ENCODE data around the gene CEP70. TPM values are rescaled to one million over a fixed set of nuclear protein-coding genes. Genes with fewer than 3 reads are reported as not detected.

Gene CEP70
- total RNA-seq, 2 experiments from 2014 or later, result 9.8 to 10.5 TPM

DNA sequence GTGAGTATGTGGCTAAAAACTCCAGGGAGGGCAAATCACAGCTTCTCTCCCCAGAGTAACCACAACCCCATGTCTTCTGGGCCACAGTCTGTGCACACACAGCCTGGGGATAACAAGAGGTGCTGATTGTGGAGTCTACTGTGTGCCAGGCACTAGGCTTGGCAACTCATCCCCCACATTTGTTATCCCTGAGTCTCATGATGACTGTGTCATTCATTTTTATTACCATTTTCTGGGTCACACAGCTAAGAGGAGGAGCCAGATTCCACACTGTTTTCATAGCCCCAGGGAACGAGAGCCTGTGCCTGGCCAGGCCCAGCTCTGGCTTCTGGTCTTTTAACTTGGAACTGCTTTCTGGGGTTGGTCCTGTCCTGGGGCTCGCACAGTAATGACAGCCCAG, 125.2 kb downstream of the CEP70 start:
- H3K27me3 Mint-ChIP-seq, result peaks cover 8% of the 10 kb centered on the region
- ATAC-seq, result no peak
- no peaks in the 10 kb centered on the region for H3K36me3 Mint-ChIP-seq

DNA sequence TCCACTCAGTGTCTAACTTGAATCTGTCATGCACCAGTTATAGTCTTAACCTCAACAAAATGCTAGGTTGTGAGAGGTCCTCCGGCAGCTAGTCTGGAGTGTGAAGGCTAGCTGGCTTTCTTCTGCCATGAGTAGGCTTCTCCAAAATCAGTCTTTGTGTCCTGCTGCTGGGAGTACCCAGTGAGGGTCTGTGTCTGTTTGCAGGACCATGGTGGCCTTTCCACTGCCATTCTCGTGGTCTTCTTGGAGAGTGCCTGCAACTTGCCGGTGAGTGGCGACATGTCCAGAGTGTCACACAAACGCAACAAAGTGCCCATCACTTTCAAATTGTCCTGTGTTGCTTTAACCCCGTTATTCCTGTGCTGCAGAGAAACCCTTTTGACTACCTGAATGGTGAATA, 125.6 kb downstream of the CEP70 start:
- no peak overlapping the region for H3K27ac Mint-ChIP-seq
- CTCF ChIA-PET, result interaction anchor here (1.7 kb wide), 1 partner anchor 10 kb away, joined by 4 read pairs; no protein-coding TSS in a partner anchor
- peaks cover 8% of the 10 kb centered on the region for H3K27me3 Mint-ChIP-seq
- no peak overlapping the region for H3K4me3 Mint-ChIP-seq
- H3K4me1 Mint-ChIP-seq, result no peaks in the 10 kb centered on the region
- DNase-seq (no peak), ATAC-seq (no peak)
- no peaks in the 10 kb centered on the region for H3K36me3 Mint-ChIP-seq
- H3K9me3 Mint-ChIP-seq (ENCODE audit: low read depth), result no peaks in the 10 kb centered on the region

More for the DNA sequence above, 125.2 kb downstream of the CEP70 start:
- no peaks in the 10 kb centered on the region for H3K4me1 Mint-ChIP-seq
- no peak overlapping the region for H3K4me3 Mint-ChIP-seq
- CTCF ChIA-PET, result interaction anchor here (1.7 kb wide), 1 partner anchor 10 kb away, joined by 4 read pairs; no protein-coding TSS in a partner anchor
- H3K9me3 Mint-ChIP-seq (ENCODE audit: low read depth), result no peaks in the 10 kb centered on the region
- H3K27ac Mint-ChIP-seq, result no peak overlapping the region
- no peak for DNase-seq

DNA sequence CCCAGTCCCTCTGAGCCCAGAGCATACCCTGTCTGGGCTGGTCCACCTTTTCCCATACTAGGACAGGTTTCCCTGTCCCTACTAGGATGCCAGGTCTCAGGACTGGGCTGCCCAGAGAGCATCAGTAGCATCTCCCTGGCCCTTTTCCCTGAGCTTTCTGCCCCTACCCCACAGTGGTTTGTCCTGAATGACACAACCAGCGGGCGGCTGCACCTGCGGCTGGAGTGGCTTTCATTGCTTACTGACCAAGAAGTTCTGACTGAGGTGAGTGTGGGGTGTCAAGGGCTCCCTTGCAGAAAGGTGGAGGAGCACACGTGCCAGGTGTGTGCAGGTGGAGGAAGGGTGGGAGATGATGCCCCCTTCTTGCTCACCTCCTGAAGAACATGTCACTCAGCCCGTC, 126.1 kb downstream of the CEP70 start:
- CTCF ChIA-PET, result interaction anchor here (1.7 kb wide), 1 partner anchor 11 kb away, joined by 4 read pairs; no protein-coding TSS in a partner anchor
- DNase-seq (no peak), ATAC-seq (no peak)
- H3K9me3 Mint-ChIP-seq (ENCODE audit: low read depth), result no peaks in the 10 kb centered on the region
- H3K27ac Mint-ChIP-seq, result no peak overlapping the region
- H3K27me3 Mint-ChIP-seq, result peaks cover 8% of the 10 kb centered on the region
- no peaks in the 10 kb centered on the region for H3K4me1 Mint-ChIP-seq
- no peak overlapping the region for H3K4me3 Mint-ChIP-seq
- H3K36me3 Mint-ChIP-seq, result no peaks in the 10 kb centered on the region

DNA sequence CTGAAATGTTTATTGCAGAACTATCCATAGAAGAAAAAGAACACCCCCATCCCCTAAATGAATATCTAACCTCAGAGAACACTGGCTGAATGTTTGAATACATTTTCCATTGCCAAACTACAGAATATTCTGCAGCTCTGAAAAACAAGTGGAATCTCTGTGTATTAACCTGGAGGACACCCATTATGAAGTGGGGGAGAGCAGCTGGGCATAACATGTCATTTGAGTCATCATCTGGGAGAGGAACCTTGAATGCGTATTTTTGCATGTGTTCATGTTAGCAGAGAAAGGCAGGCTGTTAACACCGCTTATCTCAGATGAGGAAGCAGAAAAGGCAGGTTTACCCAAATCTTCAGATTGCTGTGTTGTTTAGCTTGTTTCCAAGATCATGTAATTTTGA, 128.1 kb downstream of the CEP70 start:
- DNase-seq (no peak), ATAC-seq (no peak)
- no peak overlapping the region for H3K4me3 Mint-ChIP-seq
- no peaks in the 10 kb centered on the region for H3K9me3 Mint-ChIP-seq (ENCODE audit: low read depth)
- no peak overlapping the region for H3K27ac Mint-ChIP-seq
- H3K4me1 Mint-ChIP-seq, result no peaks in the 10 kb centered on the region
- peaks cover 8% of the 10 kb centered on the region for H3K27me3 Mint-ChIP-seq
- no peaks in the 10 kb centered on the region for H3K36me3 Mint-ChIP-seq
- CTCF ChIA-PET, result no interaction called here

DNA sequence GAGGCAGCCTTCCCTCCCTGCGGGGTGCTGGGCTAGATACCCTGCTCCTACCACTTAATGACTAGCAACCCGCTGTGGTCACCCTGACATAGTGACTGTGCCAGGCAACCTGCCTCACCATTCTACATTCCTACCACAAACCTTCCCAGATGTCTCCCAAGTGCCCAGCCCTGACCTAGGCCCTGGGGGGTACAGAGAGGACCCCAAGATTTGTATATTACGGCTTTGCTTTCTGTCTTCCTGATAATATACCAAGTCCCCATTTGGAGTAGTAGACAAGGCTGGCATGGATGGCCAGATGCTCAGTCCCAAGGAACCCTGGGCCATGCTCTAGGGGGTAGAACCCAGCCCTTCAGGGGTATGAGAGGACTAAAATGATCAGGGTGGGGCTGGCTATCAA, 128.6 kb downstream of the CEP70 start:
- no peak overlapping the region for H3K27ac Mint-ChIP-seq
- DNase-seq, result no peak
- no peaks in the 10 kb centered on the region for H3K9me3 Mint-ChIP-seq (ENCODE audit: low read depth)
- no peaks in the 10 kb centered on the region for H3K36me3 Mint-ChIP-seq
- ATAC-seq, result no peak
- no peaks in the 10 kb centered on the region for H3K4me1 Mint-ChIP-seq
- no peak overlapping the region for H3K4me3 Mint-ChIP-seq
- CTCF ChIA-PET, result no interaction called here
- peaks cover 7% of the 10 kb centered on the region for H3K27me3 Mint-ChIP-seq

DNA sequence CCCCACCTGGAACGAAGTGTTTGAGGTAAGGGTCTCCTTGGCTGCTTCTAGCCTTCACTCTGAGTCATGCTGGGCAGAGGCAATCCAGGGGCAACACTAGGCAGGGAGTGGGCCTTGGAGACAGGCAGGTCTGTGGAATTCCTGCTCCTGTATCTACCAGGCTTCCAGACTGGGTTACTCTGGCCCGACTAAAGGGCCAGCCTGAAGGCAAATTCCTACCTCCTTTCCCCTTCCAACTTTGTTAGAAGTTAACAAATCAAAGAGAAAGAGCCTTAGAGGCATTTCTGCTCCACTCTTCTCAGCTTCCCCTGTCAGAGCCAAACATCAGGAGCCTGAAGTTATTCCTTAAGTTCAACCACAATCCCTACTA, 129.6 kb downstream of the CEP70 start:
- no peak for DNase-seq
- H3K4me1 Mint-ChIP-seq, result no peaks in the 10 kb centered on the region
- no peak overlapping the region for H3K27ac Mint-ChIP-seq
- no peak for ATAC-seq
- H3K36me3 Mint-ChIP-seq, result no peaks in the 10 kb centered on the region
- peaks cover 6% of the 10 kb centered on the region for H3K27me3 Mint-ChIP-seq
- no peaks in the 10 kb centered on the region for H3K9me3 Mint-ChIP-seq (ENCODE audit: low read depth)
- CTCF ChIA-PET, result no interaction called here
- H3K4me3 Mint-ChIP-seq, result no peak overlapping the region

DNA sequence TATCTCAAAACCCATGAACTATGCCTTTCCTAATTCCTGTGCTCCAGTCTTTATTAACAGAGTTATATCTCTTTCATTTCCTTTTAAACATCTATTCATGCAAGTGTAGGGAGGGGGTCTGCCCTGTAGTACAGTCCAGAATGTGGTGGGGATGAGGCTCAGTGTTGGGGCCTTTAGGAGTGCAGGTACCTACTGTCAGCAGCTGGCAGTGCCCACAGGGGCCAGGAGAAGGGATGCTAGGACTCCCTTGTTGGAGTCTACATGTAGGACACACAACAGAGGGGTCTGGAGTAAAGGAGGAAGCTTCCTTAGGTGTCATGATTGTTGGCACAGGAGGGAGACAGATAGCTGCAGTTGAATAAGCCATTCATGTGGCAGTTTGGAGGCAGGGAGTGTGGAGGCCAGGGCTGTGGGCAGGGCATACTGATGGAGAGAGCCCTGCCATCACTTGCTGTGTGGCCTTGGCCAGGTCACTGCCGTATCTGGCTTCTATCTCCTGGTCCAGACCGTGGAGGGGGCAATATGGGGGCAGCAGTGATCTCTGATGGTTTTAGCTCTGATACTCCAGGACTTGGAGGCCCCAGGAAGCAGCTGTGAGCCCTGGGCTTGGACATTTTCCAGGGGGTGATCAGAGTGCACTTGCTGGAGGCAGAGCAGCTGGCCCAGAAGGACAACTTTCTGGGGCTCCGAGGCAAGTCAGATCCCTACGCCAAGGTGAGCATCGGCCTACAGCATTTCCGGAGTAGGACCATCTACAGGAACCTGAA, 130.2 kb downstream of the CEP70 start:
- ATAC-seq (no peak), DNase-seq (no peak)
- Mint-ChIP-seq H3K27me3 (peaks cover 6% of the 10 kb centered on the region), H3K4me3 (no peak overlapping the region), H3K27ac (no peak overlapping the region), H3K36me3 (no peaks in the 10 kb centered on the region), H3K4me1 (no peaks in the 10 kb centered on the region), H3K9me3 (ENCODE audit: low read depth) (no peaks in the 10 kb centered on the region)
- CTCF ChIA-PET, result interaction anchor here (1.0 kb wide), 1 partner anchor 11 kb away, joined by 3 read pairs; no protein-coding TSS in a partner anchor

DNA sequence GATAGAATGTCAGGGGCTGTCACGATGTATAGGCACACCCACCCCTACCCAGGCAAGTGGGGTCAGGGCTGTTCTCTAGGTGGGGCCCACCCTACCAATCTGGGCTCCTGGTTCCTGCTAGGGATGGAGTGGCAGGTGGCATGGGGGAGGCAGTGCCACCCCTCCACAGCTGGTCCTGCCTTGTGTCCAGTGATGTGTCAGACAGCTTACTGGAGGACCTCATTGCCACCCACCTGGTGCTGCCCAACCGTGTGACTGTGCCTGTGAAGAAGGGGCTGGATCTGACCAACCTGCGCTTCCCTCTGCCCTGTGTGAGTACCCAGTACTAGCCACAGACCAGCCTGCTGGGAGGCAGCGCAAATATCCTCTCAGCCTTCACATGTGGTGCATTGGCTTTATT, 132.2 kb downstream of the CEP70 start:
- Mint-ChIP-seq H3K4me1 (no peaks in the 10 kb centered on the region), H3K27me3 (peaks cover 3% of the 10 kb centered on the region), H3K27ac (no peak overlapping the region), H3K36me3 (no peaks in the 10 kb centered on the region), H3K9me3 (ENCODE audit: low read depth) (no peaks in the 10 kb centered on the region), H3K4me3 (no peak overlapping the region)
- no peak for ATAC-seq
- peak; percentile 29 for DNase-seq
- CTCF ChIA-PET, result no interaction called here

DNA sequence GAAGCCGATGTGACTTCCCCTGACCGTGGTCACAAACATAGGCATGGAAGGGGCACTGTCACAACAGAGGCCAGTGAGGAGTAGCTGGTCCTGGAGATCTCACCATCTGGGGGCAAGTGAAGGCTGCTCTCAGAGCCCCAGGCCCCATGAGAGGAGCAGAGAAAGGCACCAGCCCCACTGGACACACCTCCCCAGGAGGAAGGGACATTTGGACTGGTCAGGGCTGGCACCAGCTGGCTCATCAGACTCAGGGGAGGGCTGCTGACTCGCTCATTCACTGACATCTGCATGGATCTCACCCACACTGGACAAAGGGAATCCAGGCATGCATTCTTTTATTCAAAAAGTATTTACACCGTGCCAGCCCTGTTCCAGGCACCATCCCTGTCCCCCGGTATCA, 132.8 kb downstream of the CEP70 start:
- no peak overlapping the region for H3K4me3 Mint-ChIP-seq
- H3K27ac Mint-ChIP-seq, result no peak overlapping the region
- H3K4me1 Mint-ChIP-seq, result peaks cover 2% of the 10 kb centered on the region
- DNase-seq, result peak; percentile 25
- H3K27me3 Mint-ChIP-seq, result peaks cover 3% of the 10 kb centered on the region
- no peaks in the 10 kb centered on the region for H3K36me3 Mint-ChIP-seq
- CTCF ChIA-PET, result interaction anchor here (1.8 kb wide), 1 partner anchor 44 kb away, joined by 5 read pairs; no protein-coding TSS in a partner anchor
- no peak for ATAC-seq
- H3K9me3 Mint-ChIP-seq (ENCODE audit: low read depth), result no peaks in the 10 kb centered on the region

DNA sequence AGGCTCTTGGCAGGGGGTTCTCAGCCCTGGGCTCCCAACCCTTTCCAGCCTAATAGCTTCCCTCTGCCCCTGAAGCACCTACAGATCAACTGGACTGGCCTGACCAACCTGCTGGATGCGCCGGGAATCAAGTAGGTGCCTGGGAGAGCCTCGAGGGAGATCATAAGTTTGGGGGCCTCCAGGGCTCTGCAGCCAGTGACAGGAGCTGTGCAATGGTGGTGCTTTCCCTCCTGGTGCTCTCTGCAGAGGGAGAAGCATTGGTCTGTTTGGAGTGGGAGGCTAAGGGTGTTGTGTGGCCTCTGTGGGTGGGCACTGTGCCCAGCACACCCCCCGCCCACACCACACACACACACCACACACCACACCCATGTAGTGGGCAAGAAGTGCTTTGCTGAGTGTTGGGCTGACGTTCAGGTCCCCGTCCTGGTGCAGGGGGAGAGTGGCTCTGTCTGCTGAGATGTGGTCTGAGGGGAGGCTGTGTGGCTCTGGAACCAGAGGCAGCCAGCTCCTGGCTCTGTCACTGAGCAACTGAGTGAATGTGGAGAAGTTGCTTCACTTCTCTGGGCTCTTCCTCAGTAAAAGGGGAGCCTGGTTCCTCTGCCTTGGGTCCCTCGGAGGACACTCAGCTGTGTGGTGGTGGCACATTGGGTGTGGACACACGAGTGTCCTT, 133.4 kb downstream of the CEP70 start:
- no peak overlapping the region for H3K4me3 Mint-ChIP-seq
- H3K27ac Mint-ChIP-seq, result no peak overlapping the region
- CTCF ChIA-PET, result interaction anchor here (1.4 to 1.8 kb wide), 2 partner anchors 42 to 43 kb away, joined by 3 to 5 read pairs; no protein-coding TSS in a partner anchor
- no peaks in the 10 kb centered on the region for H3K9me3 Mint-ChIP-seq (ENCODE audit: low read depth)
- H3K36me3 Mint-ChIP-seq, result no peaks in the 10 kb centered on the region
- ATAC-seq, result no peak
- H3K4me1 Mint-ChIP-seq, result peaks cover 8% of the 10 kb centered on the region
- H3K27me3 Mint-ChIP-seq, result no peaks in the 10 kb centered on the region
- DNase-seq, result peak; percentile 30

DNA sequence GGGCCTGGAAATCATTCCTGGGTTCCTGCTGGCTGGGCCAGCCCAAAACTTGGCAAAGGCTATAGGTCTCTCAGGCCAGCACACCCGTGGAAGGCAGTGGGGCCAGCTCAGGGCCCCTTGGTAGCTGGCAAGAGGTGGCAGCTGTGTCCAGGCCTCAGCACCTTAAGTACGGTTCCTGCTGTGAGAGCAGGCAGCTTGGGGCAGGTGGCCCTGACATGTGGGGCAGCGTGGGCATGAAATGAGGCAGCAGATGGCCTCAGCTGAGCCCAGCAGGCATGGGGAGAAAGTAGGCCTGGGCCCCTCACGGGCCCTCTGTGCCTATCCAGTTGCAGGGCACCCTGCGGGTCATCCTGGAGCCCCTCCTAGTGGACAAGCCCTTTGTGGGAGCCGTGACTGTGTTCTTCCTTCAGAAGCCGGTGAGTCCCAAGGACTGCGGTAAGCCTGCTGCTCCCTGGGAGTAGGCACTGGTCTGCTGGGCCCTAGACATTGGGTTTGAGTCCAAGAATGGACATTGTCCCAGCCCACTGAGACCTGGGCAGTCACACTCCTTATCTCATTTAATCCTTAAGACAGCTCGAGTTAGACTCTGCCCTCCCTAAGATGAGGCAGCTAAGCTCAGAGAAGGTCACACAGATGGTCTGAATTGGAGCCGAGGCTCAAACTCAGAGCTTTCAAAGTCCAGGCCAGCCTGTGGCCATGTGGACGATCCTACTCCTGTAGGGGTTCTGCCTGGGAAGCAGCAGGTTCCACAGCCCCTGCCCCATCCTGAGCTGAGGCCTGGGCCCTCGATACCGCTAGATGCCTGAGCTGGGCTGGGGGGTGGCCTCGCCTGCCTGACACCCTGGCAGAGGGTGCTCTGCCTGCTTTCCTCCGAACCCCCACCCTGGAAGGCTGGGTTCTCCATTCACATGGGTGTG, 134.2 kb downstream of the CEP70 start:
- no peaks in the 10 kb centered on the region for H3K27me3 Mint-ChIP-seq
- no peaks in the 10 kb centered on the region for H3K9me3 Mint-ChIP-seq (ENCODE audit: low read depth)
- H3K27ac Mint-ChIP-seq, result no peak overlapping the region
- H3K4me3 Mint-ChIP-seq, result no peak overlapping the region
- CTCF ChIA-PET, result interaction anchor here (1.4 to 1.8 kb wide), 2 partner anchors 41 to 42 kb away, joined by 3 to 5 read pairs; no protein-coding TSS in a partner anchor
- peaks cover 10% of the 10 kb centered on the region for H3K4me1 Mint-ChIP-seq
- DNase-seq, result peak; percentile 28
- H3K36me3 Mint-ChIP-seq, result no peaks in the 10 kb centered on the region
- ATAC-seq, result no peak

DNA sequence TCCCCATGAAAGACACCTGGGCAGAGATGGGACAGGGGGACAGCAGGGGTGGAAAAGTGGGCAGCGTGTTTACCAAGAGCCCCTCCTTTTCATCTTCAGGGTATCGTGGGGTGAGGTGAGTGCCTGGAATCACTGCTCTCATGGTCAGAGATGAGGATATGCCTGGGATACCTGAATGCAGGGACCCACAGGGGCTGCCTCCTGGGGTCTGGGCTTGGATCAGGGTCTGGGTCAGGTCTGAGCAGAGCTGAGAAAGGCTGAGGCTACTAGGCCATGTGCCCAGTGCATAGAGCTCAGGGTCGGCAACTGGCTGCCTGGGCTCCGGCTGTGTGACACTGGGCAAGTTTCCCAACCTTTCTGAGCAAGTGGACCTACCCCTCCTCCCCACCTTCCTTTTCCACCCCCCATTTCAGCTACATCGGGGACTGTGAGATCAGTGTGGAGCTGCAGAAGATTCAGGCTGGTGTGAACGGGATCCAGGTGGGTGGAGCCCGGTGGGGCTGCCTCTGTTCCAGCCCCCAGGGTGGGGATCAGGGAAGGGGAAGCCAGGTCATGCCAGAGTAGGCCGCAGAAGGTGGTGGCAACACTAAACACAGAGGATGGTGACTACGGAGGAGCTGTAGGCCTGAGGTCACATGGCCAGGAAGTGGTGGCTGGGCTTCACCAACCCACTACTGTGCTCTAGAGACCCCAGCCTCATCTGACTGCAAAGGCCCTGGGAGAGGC, 135.1 kb downstream of the CEP70 start:
- no peaks in the 10 kb centered on the region for H3K27me3 Mint-ChIP-seq
- CTCF ChIA-PET, result interaction anchor here (1.4 kb wide), 1 partner anchor 40 kb away, joined by 3 read pairs; no protein-coding TSS in a partner anchor
- H3K27ac Mint-ChIP-seq, result no peak overlapping the region
- no peaks in the 10 kb centered on the region for H3K36me3 Mint-ChIP-seq
- DNase-seq (peak; percentile 28), ATAC-seq (no peak)
- no peaks in the 10 kb centered on the region for H3K9me3 Mint-ChIP-seq (ENCODE audit: low read depth)
- no peak overlapping the region for H3K4me3 Mint-ChIP-seq
- H3K4me1 Mint-ChIP-seq, result peaks cover 10% of the 10 kb centered on the region
